Inflammatory macrophage (primary cell): ENCODE measurements around the gene SLC35F3.

Source experiments
- DNase-seq, 2 donors: peaks; one replicate each; pipeline ENCODE4 v3.0.0-alpha.2; 2020 to 2022

Gene SLC35F3

DNA sequence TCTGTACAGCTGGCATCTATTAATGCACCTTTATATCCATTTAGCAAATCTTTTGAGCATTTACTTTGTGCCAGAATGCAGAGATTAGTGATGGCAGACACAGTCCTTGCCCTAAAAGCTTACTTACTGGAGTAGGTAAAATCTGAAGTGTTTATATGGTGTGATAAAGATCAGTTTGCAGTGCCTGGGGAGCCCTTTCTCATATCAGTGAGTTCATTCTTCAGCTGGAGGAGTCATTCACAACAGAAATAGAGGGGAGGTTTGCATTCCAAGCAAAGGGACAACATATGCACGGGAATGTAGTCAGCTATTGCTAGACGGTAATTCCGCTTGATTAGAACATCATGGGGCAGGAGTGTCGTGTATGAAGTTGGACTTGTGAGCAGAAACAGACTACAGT lies 8.4 kb downstream of the SLC35F3 start:
- no peak for DNase-seq

DNA sequence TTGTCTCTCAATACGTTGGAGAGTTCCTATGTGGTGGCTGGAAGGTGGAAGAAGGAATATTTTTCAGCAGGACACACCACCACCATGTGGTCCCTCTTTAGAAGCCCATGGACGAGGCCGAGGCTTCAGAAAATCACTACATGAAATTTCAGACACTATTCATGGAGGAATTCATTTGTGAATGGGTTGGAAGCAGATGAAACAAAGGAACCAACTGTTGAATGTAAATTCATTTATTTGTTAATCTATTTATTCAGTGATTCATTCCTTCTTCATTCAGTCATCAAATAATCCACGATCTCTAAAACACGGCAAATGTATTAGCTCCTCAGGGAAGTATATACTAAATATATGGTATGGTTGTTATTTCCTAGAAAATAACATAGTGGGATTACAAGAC lies 12.2 kb downstream of the SLC35F3 start:
- no peak for DNase-seq

GRCh38 chr1:233919786-233920185 lies 15.3 kb downstream of the SLC35F3 start:
- DNase-seq, result no peak

- no peak for DNase-seq
Observed at GRCh38 chr1:233928123-233928522, 23.6 kb downstream of the SLC35F3 start.

GRCh38 chr1:233933339-233933738 lies 28.9 kb downstream of the SLC35F3 start:
- no peak for DNase-seq

- DNase-seq, result no peak
Observed at GRCh38 chr1:233935297-233935868, 30.9 kb downstream of the SLC35F3 start.

DNA sequence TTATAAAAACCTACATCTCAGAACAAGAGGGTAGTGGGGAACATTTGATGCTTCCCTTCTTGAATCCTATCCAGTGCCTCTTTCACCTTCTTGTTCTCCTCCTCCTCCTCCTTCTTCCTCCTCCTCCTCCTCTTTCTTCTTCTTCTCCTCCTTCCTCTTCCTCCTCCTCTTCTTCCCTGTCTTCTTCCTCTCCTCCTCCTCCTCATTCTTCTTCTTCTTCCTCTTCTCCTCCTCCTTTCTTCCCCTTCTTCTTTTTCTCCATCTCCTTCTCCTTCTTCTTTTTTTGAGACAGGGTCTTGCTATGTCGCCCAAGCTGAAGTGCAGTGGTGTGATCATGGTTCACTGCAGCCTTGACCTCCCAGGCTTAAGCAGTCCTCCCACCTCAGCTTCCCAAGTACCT lies 31.9 kb downstream of the SLC35F3 start:
- no peak for DNase-seq

GRCh38 chr1:233936842-233937241 lies 32.4 kb downstream of the SLC35F3 start:
- DNase-seq, result no peak

GRCh38 chr1:233938476-233938875 lies 34.0 kb downstream of the SLC35F3 start:
- no peak for DNase-seq

GRCh38 chr1:233939451-233939850 lies 35.0 kb downstream of the SLC35F3 start:
- DNase-seq, result no peak

- no peak for DNase-seq
Observed at GRCh38 chr1:233940908-233941307, 36.4 kb downstream of the SLC35F3 start.

- no peak for DNase-seq
Observed at GRCh38 chr1:233944601-233945000, 40.1 kb downstream of the SLC35F3 start.

DNA sequence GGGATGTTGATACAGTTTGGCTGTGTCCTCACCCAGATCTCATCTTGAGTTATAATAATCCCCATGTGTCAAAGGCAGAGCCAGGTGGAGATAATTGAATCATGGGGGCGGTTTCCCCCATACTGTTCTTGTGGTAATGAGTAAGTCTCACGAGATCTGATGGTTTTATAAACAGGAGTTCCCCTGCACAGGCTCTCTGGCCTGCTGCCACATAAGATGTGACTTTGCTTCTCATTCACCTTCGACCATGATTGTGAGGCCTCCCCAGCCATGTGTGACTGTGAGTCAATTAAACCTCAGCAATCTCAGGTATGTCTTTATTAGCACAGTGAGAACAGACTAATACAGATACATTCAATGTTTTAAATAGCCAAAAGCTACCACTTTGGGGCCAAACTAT lies 41.1 kb downstream of the SLC35F3 start:
- DNase-seq, result no peak

DNA sequence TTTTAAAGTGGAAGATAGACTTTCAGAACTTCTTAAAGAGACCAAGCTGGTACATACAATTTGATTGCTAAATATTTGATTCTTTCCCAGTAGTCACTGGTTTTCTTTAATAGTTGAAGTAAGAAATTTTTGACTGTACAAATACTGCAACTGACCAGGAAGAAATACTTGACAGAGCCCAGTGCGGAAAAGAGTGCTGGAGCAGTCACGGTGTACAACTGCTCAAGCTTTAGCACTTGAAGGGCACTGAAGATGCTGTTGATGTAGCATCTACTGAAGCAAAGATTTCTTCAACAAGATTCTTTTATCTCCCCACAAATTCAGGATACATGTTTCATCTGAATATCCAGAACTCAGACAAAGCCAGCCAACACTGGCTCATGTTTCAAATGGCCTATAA lies 41.5 kb downstream of the SLC35F3 start:
- DNase-seq, result no peak

DNA sequence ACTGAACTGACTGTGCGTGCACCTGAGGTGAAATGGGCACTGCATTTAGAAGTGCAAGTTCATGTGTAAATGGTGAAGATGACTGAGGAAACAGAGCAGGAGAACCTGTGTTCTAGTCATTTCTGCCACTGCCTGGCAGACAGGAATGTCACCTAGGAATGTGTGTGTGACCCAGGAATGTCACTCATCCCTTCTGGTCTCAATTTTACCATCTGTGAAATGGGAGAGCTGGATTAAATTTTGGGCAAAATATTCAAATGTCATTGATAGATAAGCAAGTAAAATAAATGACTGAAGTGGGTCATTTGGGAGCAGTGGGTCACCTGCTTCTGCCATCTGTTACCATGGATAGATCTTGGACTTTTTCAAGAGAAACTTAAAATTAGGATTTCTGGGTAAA lies 42.2 kb downstream of the SLC35F3 start:
- no peak for DNase-seq

GRCh38 chr1:233951804-233952203 lies 47.3 kb downstream of the SLC35F3 start:
- no peak for DNase-seq

GRCh38 chr1:233957691-233958090 lies 53.2 kb downstream of the SLC35F3 start:
- no peak for DNase-seq

- no peak for DNase-seq
Observed at GRCh38 chr1:233959102-233959501, 54.6 kb downstream of the SLC35F3 start.

DNA sequence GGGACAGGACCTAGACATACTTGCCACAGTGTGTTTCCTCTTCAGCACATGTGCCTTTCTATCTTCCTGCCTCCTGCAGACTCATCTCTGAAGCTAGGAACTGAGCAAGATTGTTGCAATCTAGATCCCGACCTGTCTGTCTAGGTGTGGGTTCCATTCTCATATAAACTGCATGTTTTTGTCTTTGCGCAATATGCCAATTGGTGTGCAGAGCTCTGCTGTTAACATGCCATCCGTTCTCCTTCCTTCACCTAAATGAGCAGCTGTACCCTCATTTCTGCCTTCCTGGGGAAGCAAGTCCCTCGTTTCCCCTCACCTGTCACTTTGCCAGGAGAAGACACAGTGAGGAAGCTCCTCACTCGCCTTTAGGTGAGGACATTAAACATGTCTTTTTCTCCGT lies 55.5 kb downstream of the SLC35F3 start:
- no peak for DNase-seq

DNA sequence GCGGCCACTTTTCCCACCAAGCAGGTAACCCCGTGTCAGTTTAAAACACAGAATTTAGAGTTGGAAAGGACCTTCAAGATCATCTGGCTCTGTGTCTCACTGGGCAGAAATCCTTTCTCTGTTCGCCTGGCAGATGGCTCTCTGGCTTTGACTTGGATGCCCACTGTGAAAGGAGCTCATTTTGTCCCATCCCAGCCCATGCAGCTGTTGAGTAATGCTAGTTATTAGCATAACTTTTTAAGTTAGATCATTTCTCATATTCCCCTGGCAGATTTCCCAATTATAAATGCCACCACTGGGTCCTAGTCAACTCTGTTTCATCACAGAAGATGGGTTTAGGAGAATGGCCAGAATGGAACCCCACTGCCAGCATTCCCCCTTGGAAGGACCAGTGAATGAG lies 55.9 kb downstream of the SLC35F3 start:
- no peak for DNase-seq

DNA sequence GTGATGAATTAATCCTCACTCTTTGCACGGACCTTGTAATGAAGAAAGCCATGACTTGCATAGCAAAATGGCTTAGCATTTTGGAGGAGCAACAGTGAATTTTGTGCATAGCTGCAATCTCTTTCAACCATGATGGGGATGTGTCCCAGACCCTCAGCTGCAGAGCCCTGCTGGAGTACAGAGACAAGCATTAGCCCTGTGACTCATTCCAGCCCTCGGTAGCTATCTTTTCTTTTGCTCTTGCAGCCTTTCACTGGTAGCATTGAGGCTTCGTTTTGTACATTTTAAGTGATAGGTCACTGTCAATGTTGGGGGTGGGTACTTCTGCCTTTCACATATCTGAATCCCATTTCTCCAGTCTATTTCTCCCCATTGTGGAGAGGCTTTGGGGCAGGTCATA lies 58.4 kb downstream of the SLC35F3 start:
- no peak for DNase-seq

DNA sequence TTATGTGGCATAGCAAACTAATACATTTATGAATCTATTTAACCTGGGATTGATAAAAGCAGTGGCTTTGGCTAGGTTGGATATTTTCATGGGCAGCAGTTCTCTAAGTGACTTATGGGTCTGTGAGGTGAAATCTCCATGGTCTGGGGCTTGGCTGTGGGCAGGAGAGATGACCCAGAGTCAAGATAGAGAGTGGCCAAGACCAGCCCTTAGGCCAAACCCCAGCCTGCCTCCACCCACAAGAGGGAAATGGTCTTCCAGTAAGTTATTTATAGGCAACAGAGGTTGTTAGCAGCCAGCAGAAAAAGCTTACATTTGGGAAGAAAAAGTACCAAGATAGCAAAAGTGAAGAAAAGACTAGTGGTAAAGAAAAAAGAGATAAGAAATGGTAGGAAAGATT lies 61.4 kb downstream of the SLC35F3 start:
- no peak for DNase-seq

- DNase-seq, result no peak
Observed at GRCh38 chr1:233971753-233972152, 67.3 kb downstream of the SLC35F3 start.

GRCh38 chr1:233972563-233972950 lies 68.1 kb downstream of the SLC35F3 start:
- DNase-seq, result no peak

- no peak for DNase-seq
Observed at GRCh38 chr1:233972951-233973635, 68.6 kb downstream of the SLC35F3 start.
